HG03064 (cell line): Measurements from ENCODE around the gene NDUFB7.
"Not testable (repeated sequence)": the region's sequence is repeated elsewhere in the genome, so short reads cannot be mapped to it uniquely, and the experiment has no call there.

Source experiments
- ATAC-seq: cut with Tn5 transposase; IDR thresholded peaks from one replicate; pipeline ENCODE4 v1.9.1; 2021; ENCODE audit warnings: low read depth; ENCODE audit not compliant: unreplicated experiment

NDUFB7 gene

DNA sequence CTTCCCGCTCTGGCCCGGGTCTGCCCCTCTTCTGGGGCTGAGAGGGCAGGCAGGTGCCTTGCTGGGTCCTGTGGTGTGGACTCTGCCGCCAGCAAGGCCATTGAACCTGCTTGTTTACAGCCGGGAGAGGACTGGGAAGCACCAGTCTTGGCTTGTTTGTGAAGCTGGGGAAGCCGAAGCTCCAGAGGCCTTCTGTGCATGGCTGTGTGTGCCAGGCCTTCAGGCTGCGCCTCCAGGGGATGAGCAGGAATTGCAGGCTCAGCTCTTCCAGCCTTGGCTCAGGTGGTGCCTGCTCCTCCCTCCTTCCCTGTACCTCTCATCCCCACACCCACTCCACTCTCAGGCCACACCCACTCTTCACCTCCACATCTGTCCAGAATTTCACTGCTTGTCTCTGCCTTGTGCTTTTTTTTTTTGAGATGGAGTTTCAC lies 17.5 kb downstream of the NDUFB7 start:
- ATAC-seq: no peak

GRCh38 chr19:14553939-14554243 lies 18.0 kb downstream of the NDUFB7 start:
- ATAC-seq: no peak

DNA sequence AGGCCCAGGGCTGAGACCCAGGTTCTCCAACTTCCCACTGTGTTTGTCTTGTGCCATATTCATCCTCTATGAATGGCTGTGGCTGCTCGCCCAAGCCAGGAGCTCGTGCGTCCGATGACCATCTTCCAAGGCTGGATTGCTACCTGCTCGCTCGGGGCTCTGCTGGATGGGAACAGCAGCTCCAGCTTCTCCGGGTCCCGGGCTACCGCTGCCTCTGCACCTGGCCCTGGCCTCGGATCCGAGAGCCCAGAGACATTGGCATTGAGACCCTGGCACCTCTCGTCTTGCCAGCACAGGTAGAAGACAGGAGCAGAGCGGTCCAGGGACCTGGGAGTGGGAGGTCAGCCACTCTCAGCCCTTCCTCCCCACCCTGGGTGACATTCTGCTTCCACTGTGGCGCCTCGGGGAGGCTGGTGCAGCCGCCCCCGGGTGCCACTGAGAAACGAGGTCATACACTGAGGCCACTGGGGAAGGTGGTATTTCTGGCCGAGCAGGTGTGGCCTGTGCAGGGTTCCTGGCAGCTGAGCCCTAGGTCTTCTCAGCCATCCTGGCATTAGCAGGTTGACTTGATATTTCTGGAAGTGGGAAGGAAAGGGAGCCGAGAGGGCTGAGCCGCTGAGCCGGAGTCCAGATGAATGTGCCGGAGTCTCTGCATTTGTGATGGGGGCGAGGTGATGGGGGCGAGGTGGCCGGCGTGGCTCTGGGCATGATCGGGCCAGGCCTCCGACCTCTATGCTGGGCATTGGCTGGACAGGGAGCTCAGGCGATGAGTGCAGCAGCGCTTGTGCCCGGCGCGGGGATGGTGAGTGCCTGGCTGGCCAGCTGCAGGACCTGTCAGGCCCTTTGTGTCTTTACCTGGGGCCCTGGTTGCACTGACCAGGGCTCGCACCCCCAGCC lies 18.6 kb downstream of the NDUFB7 start:
- no peak for ATAC-seq

DNA sequence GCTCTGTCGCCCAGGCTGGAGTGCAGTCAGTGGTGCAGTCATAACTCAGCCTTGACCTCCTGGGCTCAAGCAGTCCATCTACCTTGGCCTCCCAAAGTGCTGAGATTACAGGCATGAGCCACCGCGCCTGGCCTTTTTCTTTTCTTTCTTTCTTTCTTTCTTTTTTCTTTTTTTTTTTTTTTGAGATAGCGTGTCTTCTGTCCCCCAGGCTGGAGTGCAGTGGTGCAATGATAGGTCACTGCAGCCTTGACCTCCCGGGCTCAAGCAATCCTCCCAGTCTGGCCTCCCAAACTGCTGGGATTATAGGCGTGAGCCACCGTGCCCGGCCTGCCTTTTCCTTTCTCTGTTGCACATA lies 19.9 kb downstream of the NDUFB7 start:
- ATAC-seq: not testable (repeated sequence)

GRCh38 chr19:14551134-14552005 lies 20.5 kb downstream of the NDUFB7 start:
- ATAC-seq: not testable (repeated sequence)

DNA sequence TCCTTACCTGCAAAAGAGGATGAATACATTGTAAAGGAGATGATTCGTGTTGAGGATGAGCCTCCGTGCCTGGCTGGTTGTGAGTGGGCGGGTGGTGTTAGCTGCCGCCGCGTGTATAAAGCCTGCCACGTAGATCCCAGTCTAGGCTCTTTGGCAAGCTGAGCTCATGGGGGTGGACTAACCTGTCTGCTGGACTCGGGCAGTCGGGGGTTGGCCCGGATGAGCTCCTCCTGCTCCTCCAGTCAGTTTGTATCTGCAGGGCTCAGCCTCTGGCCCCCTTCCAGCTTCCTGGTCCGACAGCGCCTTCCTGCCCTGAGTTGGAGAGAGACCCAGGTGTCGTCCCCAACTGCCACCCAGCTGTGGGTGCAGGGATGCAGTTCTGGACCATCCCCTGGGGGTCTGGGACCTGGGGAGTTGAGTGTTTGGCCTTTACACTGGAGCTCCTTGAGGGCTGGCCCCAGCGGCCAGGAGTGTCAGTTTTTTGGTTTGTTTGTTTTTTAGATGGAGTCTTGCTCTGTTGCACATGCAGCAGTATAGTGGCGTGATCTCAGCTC lies 21.6 kb downstream of the NDUFB7 start:
- ATAC-seq: no peak

DNA sequence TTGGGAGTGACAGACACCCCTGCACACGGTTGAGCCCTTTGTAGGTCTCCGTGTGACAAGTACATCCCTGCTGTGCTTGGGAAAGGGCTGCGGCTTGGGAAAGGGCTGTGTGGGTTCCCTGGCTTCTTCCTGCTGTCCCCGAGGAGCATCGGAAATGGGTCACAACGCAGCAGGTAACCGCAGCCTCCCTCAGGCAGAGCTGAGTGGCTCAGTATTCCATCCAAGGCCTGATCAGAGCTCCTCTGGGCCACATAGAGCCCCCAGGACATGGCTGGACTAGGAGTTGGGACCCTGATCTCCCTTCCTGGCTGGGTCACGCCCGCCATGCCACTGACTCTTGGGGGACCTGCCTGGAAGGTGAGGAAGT lies 26.2 kb downstream of the NDUFB7 start:
- no peak for ATAC-seq

GRCh38 chr19:14544977-14545715 lies 26.7 kb downstream of the NDUFB7 start:
- no peak for ATAC-seq

DNA sequence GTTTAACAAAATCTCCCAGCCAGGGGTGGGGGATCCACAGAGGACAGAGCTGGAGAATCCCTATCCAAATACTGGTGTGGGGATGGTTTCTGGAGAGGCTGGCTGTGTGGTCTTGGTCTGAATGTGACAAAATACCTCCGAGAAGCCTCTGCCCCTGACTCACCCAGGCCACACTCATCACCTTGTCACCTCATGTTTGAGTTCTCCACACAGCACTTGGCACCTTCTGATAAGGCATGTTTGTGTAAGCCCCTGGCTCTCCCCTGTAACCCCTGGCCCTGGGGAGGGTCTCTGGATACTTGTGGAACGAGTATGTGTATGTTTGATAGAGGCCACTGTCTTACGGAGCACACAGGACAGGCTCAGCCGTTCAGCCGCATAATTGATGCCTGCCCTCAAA lies 27.8 kb downstream of the NDUFB7 start:
- ATAC-seq: no peak

GRCh38 chr19:14542711-14543328 lies 29.0 kb downstream of the NDUFB7 start:
- ATAC-seq: no peak

- ATAC-seq: not testable (repeated sequence)
Observed at GRCh38 chr19:14541979-14542378, 29.9 kb downstream of the NDUFB7 start.

DNA sequence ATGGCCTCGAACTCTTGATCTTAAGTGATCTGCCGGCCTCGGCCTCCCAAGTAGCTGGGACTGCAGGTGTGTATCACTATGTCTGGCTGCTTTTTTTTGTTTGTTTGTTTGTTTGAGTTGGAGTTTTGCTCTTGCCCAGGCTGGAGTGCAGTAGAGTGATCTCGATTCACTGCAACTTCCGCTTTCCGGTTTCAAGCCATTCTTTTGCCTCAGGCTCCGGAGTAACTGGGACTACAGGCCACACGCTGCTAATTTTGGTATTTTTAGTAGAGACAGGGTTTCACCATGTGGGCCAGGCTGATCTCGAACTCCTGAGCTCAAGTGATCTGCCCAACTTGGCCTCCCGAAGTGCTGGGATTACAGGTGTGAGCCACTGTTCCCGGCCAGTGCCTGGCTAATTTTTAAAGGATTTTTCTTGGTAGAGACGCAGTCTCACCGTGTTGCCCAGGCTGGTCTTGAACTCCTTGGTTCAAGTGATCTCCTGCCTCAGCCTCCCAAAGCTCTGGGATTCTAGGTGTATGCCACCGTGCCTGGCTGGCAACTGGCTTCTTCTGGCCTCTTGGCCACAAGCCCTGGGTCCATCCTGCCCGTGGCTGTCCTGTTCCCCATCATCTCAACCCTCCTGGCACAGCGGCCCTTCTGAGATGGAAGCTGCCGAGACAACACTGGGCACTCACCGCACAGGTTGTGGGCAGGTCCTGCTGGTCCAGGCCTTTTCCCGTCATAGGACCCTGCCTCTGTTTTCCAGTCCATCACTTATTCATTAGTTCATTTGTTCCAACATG lies 30.9 kb downstream of the NDUFB7 start:
- ATAC-seq: no peak

GRCh38 chr19:14536926-14537692 lies 34.8 kb downstream of the NDUFB7 start:
- ATAC-seq: no peak

- ATAC-seq: no peak
Observed at GRCh38 chr19:14533450-14533849, 38.4 kb downstream of the NDUFB7 start.

DNA sequence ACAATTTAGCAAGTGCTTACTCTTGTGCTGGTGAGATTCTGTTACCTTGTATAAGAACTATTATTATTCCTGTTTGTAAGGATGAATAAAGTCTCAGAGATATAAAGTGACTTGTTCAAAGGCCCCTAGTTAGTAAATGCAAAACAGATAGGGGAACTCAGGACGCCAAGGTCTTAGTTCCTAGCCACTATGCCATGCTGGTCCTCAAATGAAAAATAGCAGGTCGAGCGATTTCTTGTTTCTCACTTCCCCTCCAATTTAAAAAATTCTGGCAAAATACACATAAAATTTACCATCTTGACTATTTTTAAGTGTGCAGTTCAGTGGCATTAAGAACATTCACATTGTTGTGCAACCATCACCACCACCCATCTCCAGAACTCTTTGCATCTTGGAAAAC lies 41.4 kb downstream of the NDUFB7 start:
- no peak for ATAC-seq

GRCh38 chr19:14530005-14530348 lies 41.9 kb downstream of the NDUFB7 start:
- no peak for ATAC-seq

DNA sequence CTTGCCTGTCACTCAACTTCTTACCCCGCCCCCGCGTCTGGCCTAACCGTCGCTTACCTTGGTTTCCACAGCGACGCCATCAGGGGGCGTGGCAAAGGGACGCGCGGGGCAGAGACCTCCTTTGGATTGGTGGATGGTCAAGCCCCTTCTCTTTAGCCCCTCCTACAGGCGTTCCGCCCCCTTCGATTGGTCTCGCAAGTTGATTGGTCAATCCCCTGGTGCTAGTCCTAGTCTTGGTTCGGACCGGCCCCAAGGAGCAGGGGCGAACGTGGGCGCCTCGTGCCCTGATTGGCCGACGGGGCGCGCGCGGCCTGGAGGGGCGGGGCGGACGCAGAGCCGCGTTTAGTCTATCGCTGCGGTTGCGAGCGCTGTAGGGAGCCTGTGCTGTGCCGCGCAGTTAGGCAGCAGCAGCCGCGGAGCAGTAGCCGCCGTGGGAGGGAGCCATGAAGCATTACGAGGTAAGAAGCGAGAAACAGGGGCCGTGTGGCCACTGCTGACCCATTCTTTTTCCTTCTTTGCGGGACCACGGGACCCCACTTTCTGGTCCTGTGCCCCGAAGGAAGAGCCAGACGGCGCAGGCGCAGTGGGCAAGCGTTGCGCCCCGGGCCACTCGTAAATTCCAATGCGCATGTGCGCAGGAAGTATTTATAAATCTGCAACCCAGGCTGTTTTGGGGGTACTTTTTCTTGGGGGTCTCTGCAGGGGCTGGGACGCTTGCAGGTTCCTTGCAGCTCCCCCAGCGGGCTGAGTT lies 42.4 kb downstream of the NDUFB7 start, which contains the start of gene TECR:
TECR (plus strand) TSS at position 341 of the 751 bp plus-strand sequence; CDS start at position 444, 103 bp downstream.
- ATAC-seq: peak; percentile 83
